ENCODE data around the gene PCDH19. TPM values are rescaled to one million over a fixed set of nuclear protein-coding genes. Genes with fewer than 3 reads are reported as not detected.

The PCDH19 gene
- total RNA-seq, 1 donor from 2014 or later = 0.17 TPM

DNA sequence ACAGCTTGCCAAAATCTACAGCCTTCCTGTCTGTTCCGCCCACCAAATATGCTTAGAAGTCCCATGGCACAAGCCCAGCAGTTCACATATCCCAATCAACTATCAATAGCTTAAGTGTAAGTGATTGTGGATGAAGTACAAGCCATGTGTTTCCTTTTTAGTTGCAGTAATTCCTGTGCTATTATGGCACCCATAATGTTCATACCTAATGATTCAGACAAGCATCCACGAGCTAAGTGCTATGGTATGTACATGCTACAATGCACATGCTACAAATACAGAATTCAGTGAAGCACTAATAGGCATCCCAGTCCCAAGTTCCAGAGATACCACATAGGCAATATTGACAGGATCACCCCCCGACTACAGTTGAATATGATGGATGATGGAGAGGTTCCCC, 94.5 kb downstream of the PCDH19 start:
- Histone ChIP-seq H3K36me3 (no peaks in the 10 kb centered on the region), H3K4me1 (no peaks in the 10 kb centered on the region), H3K27me3 (no peaks in the 10 kb centered on the region), H3K9me3 (no peaks in the 10 kb centered on the region), H3K4me3 (no peak overlapping the region), H3K27ac (no peak overlapping the region)
- intact Hi-C loops (cut with DNase I) = no loop called here
- DNase-seq (no peak), ATAC-seq (no peak)
- TF ChIP-seq, protein P1, sequence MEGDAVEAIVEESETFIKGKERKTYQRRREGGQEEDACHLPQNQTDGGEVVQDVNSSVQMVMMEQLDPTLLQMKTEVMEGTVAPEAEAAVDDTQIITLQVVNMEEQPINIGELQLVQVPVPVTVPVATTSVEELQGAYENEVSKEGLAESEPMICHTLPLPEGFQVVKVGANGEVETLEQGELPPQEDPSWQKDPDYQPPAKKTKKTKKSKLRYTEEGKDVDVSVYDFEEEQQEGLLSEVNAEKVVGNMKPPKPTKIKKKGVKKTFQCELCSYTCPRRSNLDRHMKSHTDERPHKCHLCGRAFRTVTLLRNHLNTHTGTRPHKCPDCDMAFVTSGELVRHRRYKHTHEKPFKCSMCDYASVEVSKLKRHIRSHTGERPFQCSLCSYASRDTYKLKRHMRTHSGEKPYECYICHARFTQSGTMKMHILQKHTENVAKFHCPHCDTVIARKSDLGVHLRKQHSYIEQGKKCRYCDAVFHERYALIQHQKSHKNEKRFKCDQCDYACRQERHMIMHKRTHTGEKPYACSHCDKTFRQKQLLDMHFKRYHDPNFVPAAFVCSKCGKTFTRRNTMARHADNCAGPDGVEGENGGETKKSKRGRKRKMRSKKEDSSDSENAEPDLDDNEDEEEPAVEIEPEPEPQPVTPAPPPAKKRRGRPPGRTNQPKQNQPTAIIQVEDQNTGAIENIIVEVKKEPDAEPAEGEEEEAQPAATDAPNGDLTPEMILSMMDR (IDR thresholded peaks at IDR 0.05) = no peak

DNA sequence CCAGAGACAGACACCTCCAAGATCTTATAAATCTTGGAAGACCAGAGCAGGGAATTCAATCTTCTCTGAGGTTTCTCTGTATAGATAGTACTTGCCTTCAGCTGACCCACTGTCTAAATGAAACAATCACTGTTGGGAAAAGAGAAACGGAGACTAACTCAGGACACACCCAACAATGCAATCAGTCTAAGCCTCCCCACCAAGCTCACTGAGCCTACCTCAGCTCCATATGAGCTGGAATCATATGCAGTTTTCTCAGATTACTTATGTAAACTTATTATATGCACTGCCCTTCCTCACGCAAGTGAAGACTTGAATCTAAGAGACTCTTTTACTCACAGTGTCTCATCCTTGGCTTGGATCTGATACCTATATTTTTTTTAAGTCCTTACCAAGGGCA, 110.5 kb downstream of the PCDH19 start:
- no peak overlapping the region for H3K27ac ChIP-seq
- DNase-seq (no peak), ATAC-seq (no peak)
- TF ChIP-seq, protein P1 (IDR thresholded peaks at IDR 0.05) = no peak
- intact Hi-C loops (cut with DNase I) = no loop called here
- H3K4me3 ChIP-seq = no peak overlapping the region
- no peaks in the 10 kb centered on the region for H3K9me3 ChIP-seq
- H3K4me1 ChIP-seq = no peaks in the 10 kb centered on the region
- no peaks in the 10 kb centered on the region for H3K36me3 ChIP-seq
- H3K27me3 ChIP-seq = no peaks in the 10 kb centered on the region

DNA sequence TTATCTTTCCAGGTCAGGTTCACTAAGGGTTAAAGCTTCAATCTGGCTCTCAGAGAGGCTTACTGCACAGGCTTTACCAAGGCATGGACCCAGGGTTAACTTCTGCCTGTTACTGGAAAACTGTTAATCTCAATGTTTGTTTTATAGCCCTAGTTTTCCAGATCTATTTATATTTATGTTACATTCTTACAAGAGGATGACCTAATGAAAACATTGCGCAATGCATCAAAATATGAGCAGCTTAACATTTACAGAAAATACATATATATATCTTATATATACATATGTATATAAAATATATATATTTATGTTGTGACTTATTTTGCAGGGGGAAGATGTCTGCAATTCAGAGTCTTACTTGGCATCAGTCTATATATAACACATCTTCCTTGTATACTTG, 112.3 kb downstream of the PCDH19 start:
- no peaks in the 10 kb centered on the region for H3K36me3 ChIP-seq
- no peaks in the 10 kb centered on the region for H3K4me1 ChIP-seq
- DNase-seq (no peak), ATAC-seq (no peak)
- H3K27ac ChIP-seq = no peak overlapping the region
- TF ChIP-seq, protein P1 (IDR thresholded peaks at IDR 0.05) = no peak
- no peaks in the 10 kb centered on the region for H3K27me3 ChIP-seq
- intact Hi-C loops (cut with DNase I) = no loop called here
- no peak overlapping the region for H3K4me3 ChIP-seq
- no peaks in the 10 kb centered on the region for H3K9me3 ChIP-seq

DNA sequence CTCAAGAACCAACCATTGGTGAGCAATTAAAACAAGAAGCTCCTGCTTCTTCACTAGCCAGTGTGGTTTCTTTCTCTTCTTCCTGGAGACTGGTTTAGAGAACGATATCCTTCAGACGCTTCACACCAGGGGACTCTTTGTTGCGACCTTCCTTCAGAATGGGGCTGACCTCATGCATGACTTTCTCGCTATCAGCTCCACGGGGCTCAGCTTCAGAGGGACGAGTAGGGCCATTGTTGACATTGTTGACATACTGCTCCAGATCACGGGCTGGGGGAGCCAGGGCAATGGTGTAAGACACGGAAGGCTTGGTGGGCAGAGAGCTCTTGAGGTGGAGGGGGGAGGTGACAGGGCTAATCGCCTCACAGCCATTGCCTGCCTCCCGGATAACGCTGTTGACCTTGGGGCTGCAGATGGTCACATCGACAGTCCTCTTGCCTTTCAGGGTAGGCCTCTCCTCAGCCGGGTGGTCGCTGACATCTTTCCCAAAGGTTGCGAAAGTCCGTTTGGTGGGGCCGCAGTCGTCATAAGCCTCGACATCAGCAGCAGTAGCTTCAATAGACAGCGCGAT, 113.8 kb downstream of the PCDH19 start:
- no peaks in the 10 kb centered on the region for H3K9me3 ChIP-seq
- no peaks in the 10 kb centered on the region for H3K36me3 ChIP-seq
- H3K27ac ChIP-seq = no peak overlapping the region
- H3K4me3 ChIP-seq = no peak overlapping the region
- TF ChIP-seq, protein P1 (IDR thresholded peaks at IDR 0.05) = no peak
- intact Hi-C loops (cut with DNase I) = no loop called here
- H3K4me1 ChIP-seq = no peaks in the 10 kb centered on the region
- ATAC-seq (no peak), DNase-seq (no peak)
- H3K27me3 ChIP-seq = no peaks in the 10 kb centered on the region

DNA sequence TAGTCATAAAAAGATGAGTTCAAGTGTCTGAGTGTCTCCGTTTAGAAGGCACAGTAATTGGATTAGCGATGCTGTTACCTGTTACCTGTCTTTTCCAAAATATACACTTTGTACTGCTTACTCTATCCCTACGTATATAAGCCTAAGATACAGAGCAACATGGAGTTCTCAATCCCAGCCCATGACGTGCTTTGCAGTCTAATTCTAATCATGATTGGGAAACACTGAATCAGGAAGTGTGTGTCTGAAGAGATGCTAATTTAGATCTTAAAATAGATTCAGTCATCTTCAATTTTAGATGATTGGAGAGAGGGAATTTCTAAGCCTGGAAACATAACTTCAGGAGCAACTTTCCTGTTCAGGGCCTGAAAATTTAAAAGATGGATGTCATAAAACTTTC, 115.1 kb downstream of the PCDH19 start:
- Histone ChIP-seq H3K27ac (no peak overlapping the region), H3K4me3 (no peak overlapping the region), H3K36me3 (no peaks in the 10 kb centered on the region), H3K27me3 (no peaks in the 10 kb centered on the region), H3K9me3 (no peaks in the 10 kb centered on the region), H3K4me1 (no peaks in the 10 kb centered on the region)
- ATAC-seq = no peak
- TF ChIP-seq, protein P1 (IDR thresholded peaks at IDR 0.05) = no peak
- DNase-seq = no peak
- intact Hi-C loops (cut with DNase I) = no loop called here

DNA sequence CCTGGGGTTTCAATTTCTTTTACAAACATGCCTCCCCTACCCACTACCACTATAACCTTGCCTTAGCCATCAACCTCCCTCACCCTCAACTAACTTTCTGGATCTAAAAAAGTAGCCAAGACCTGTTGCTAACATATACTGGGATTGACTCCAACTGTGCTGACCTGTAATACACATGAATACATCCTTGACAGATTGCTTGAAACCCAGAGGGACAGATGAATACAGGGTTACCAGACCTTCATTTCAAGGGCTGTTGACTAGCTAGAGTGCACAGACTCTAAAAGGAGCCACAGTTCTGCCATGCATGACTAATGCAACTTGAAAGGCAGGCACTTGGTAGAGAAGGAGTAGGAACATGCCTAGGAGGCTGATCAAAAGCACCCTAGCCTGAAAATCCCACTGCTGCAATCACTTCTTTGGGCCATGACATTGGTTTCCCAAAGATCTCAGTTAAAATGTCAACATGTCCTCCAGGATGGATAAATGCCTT, 121.0 kb downstream of the PCDH19 start:
- ATAC-seq = no peak
- H3K4me3 ChIP-seq = no peak overlapping the region
- no peaks in the 10 kb centered on the region for H3K4me1 ChIP-seq

More for the DNA sequence above, 121.0 kb downstream of the PCDH19 start:
- H3K36me3 ChIP-seq = no peaks in the 10 kb centered on the region
- H3K27ac ChIP-seq = no peak overlapping the region
- DNase-seq = no peak
- no peaks in the 10 kb centered on the region for H3K27me3 ChIP-seq
- intact Hi-C loops (cut with DNase I) = no loop called here
- no peaks in the 10 kb centered on the region for H3K9me3 ChIP-seq
- TF ChIP-seq, protein P1 (IDR thresholded peaks at IDR 0.05) = no peak

All from upper lobe of right lung (tissue), 1 donor.